Fibroblast of lung (primary cell): ENCODE results near the gene BMPR1B. TPM values are rescaled to one million over a fixed set of nuclear protein-coding genes. Genes with fewer than 3 reads are reported as not detected.

Experiments used
- DNase-seq, 2 donors: peaks; one replicate each; pipeline versions ENCODE4 v3.0.0 to v3.0.0-alpha.2; 2010; ENCODE audit warnings: low read depth in 2 of 2
- H2AFZ ChIP-seq: 2 replicates; pipeline ENCODE4 v1.5.1; 2012; ENCODE audit warnings: low read length, control low read depth, inconsistent platforms
- H3K27ac ChIP-seq: 2 replicates; pipeline ENCODE4 v1.5.1; 2011; ENCODE audit warnings: low read length, control low read depth; ENCODE audit not compliant: insufficient read depth
- H3K27me3 ChIP-seq: 2 replicates; pipeline ENCODE4 v1.5.1; 2011; ENCODE audit warnings: mild to moderate bottlenecking, low read length; ENCODE audit not compliant: control insufficient read depth, insufficient read depth
- H3K36me3 ChIP-seq: 2 replicates; pipeline ENCODE4 v1.5.1; 2011; ENCODE audit warnings: low read length; ENCODE audit not compliant: control insufficient read depth, insufficient read depth
- H3K4me1 ChIP-seq: 2 replicates; pipeline ENCODE4 v1.5.1; 2011; ENCODE audit warnings: low read length; ENCODE audit not compliant: control insufficient read depth, insufficient read depth; ENCODE audit errors: extremely low read depth
- H3K4me2 ChIP-seq: 2 replicates; pipeline ENCODE4 v1.5.1; 2011; ENCODE audit warnings: low read length, control low read depth; ENCODE audit not compliant: insufficient read depth; ENCODE audit errors: extremely low read depth
- H3K4me3 ChIP-seq, 4 experiments: fragments of 200-600 bp in 1 of 4; sonication (generic) in 1 of 4; replicated peaks in 1 of 4; 2 replicates each; pipeline ENCODE4 v1.5.1; 2011 to 2016; ENCODE audit warnings: low read length in 4 of 4, low read depth in 3 of 4, mild to moderate bottlenecking in 3 of 4, control low read depth in 2 of 4, inconsistent platforms in 1 of 4, mixed read lengths in 1 of 4; ENCODE audit not compliant: insufficient read depth in 1 of 4; ENCODE audit errors: control extremely low read depth in 1 of 4
- H3K79me2 ChIP-seq: 2 replicates; pipeline ENCODE4 v1.5.1; 2012; ENCODE audit warnings: mild to moderate bottlenecking, low read length, inconsistent platforms; ENCODE audit not compliant: control insufficient read depth, insufficient read depth
- H3K9ac ChIP-seq: 2 replicates; pipeline ENCODE4 v1.5.1; 2011; ENCODE audit warnings: mild to moderate bottlenecking, low read length, control low read depth; ENCODE audit not compliant: insufficient read depth
- H3K9me3 ChIP-seq: 2 replicates; pipeline ENCODE4 v1.5.1; 2012; ENCODE audit warnings: low read depth, low read length; ENCODE audit not compliant: control insufficient read depth, insufficient read depth
- H4K20me1 ChIP-seq: 2 replicates; pipeline ENCODE4 v1.5.1; 2011; ENCODE audit warnings: low read length; ENCODE audit not compliant: control insufficient read depth, insufficient read depth; ENCODE audit errors: extremely low read depth
- EZH2 ChIP-seq: IDR thresholded peaks from 2 replicates; pipeline ENCODE4 v1.5.1; 2012; ENCODE audit warnings: low read length, control low read depth, mild to moderate bottlenecking; ENCODE audit errors: missing control alignments
- polyA plus RNA-seq, 2 donors: library from polyadenylated mRNA; depleted of rRNA in 1 of 2; stranded (reverse) in 1 of 2; unstranded in 1 of 2; fragments of >200 nt; gene quantifications; 2 replicates each; pipeline ENCODE4 v1.2.1, GENCODE V29; 2011 to 2012; ENCODE audit warnings: missing spikeins in 1 of 2
- total RNA-seq: library from RNA; depleted of rRNA; stranded (reverse); fragments of >200 nt; gene quantifications from 2 replicates; pipeline ENCODE4 v1.2.1, GENCODE V29; 2014
- TF ChIP-seq, protein P1 (sequence below), 2 donors: IDR thresholded peaks in 1 of 2; conservative IDR thresholded peaks in 1 of 2; 1 replicate in 1 of 2; 2 replicates in 1 of 2; pipeline ENCODE4 v1.5.1; 2011 to 2012; ENCODE audit warnings: low read length in 2 of 2, control low read depth in 1 of 2, inconsistent platforms in 1 of 2, low read depth in 1 of 2, mild to moderate bottlenecking in 1 of 2

BMPR1B gene
- total and polyA plus RNA-seq, 2 donors (not counting 1 experiment from before 2014, with no cell fraction given): 0.17 to 0.45 TPM

DNA sequence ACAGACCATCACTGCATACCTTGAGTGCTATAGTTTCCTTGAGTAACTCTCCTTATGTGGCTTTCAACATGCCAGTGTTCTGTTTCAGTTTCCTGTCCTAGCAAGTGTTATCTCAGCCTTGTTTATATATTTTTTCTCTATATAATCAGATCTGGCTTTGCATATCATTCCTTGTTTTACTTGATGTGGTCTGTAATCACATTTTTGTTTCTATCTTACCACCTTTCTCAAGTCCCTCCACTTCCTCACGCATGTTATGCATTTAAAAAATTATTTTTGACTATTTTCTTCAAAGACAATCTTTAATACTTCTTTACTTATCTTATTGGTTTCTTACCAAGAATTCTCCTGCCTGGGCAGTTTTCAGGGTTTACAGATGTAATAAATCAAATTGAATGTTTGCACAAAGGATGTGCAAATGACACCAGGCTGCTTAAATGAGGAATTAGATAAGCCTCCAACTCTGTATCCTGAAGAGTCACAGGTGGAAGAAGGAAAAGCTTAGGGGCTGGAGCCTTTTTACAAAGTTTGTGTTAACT, 351.2 kb downstream of the BMPR1B start:
- Histone ChIP-seq H3K79me2 (no peaks in the 10 kb centered on the region), H3K36me3 (no peaks in the 10 kb centered on the region), H3K9ac (no peak overlapping the region), H3K27me3 (no peaks in the 10 kb centered on the region), H3K4me3 (no peak overlapping the region), H3K27ac (no peak overlapping the region), H4K20me1 (no peaks in the 10 kb centered on the region), H3K9me3 (no peaks in the 10 kb centered on the region), H2AFZ (no peak overlapping the region), H3K4me2 (no peak overlapping the region), H3K4me1 (no peaks in the 10 kb centered on the region)
- DNase-seq: peak in 1 of 2 donors; percentile 74
- TF ChIP-seq, protein P1, sequence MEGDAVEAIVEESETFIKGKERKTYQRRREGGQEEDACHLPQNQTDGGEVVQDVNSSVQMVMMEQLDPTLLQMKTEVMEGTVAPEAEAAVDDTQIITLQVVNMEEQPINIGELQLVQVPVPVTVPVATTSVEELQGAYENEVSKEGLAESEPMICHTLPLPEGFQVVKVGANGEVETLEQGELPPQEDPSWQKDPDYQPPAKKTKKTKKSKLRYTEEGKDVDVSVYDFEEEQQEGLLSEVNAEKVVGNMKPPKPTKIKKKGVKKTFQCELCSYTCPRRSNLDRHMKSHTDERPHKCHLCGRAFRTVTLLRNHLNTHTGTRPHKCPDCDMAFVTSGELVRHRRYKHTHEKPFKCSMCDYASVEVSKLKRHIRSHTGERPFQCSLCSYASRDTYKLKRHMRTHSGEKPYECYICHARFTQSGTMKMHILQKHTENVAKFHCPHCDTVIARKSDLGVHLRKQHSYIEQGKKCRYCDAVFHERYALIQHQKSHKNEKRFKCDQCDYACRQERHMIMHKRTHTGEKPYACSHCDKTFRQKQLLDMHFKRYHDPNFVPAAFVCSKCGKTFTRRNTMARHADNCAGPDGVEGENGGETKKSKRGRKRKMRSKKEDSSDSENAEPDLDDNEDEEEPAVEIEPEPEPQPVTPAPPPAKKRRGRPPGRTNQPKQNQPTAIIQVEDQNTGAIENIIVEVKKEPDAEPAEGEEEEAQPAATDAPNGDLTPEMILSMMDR (conservative IDR thresholded peaks at IDR 0.05 in 1 of 2, IDR thresholded peaks at IDR 0.05 in 1 of 2; ENCODE audit: low read depth in 1 of 2, low read length in 2 of 2): no peak
- TF ChIP-seq EZH2: no peak

DNA sequence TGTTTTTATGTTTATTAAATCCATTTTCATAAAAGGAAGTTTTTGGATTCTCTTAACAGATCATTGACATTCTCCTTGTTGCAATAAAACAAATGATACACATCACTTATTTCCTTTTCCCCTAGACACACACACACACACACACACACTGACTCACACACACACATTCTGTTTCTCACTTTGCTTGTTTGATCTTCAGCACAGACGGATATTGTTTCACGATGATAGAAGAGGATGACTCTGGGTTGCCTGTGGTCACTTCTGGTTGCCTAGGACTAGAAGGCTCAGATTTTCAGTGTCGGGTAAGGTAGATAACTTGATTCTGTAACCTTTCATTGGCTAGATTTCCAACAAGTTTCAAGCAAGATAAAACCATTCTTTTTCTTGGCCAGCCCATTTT, 356.8 kb downstream of the BMPR1B start:
- H3K4me2 ChIP-seq: no peak overlapping the region
- no peak overlapping the region for H3K9ac ChIP-seq
- H3K4me1 ChIP-seq: no peaks in the 10 kb centered on the region
- H3K9me3 ChIP-seq: no peaks in the 10 kb centered on the region
- no peak for DNase-seq
- no peak overlapping the region for H2AFZ ChIP-seq
- no peak overlapping the region for H3K27ac ChIP-seq
- H3K79me2 ChIP-seq: no peaks in the 10 kb centered on the region
- TF ChIP-seq, protein P1 (conservative IDR thresholded peaks at IDR 0.05 in 1 of 2, IDR thresholded peaks at IDR 0.05 in 1 of 2; ENCODE audit: low read depth in 1 of 2, low read length in 2 of 2): no peak
- TF ChIP-seq EZH2: no peak
- H3K4me3 ChIP-seq: no peak overlapping the region
- no peaks in the 10 kb centered on the region for H3K36me3 ChIP-seq
- H4K20me1 ChIP-seq: no peaks in the 10 kb centered on the region
- H3K27me3 ChIP-seq: no peaks in the 10 kb centered on the region

DNA sequence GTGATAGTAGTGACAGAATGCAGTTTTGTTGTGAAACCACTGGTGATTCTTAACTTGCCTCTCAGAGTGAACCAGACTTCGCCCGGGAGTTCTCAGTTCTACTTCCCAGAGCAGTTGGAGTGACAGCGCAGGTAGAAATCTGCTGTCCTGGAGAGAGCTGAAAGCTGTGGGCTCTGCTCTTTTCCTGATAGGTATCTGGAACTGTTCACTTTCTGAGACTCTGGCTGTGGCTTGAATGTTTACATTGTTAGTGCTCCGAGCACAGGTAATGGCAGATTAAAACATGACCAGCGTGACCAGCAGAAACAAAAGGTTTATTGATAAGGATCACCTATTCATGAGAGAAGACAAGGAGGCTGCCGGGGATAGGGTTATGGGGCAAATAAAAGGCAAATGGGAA, 360.7 kb downstream of the BMPR1B start:
- Histone ChIP-seq H3K4me1 (no peaks in the 10 kb centered on the region), H3K4me2 (no peak overlapping the region), H3K36me3 (no peaks in the 10 kb centered on the region), H3K79me2 (no peaks in the 10 kb centered on the region), H3K9me3 (no peaks in the 10 kb centered on the region), H4K20me1 (no peaks in the 10 kb centered on the region), H3K27ac (no peak overlapping the region), H3K4me3 (no peak overlapping the region), H3K27me3 (no peaks in the 10 kb centered on the region), H2AFZ (no peak overlapping the region), H3K9ac (no peak overlapping the region)
- no peak for DNase-seq
- TF ChIP-seq, protein P1 (conservative IDR thresholded peaks at IDR 0.05 in 1 of 2, IDR thresholded peaks at IDR 0.05 in 1 of 2; ENCODE audit: low read depth in 1 of 2, low read length in 2 of 2): no peak
- no peak for TF ChIP-seq EZH2
